ENCODE data around the gene TMCO6.

GRCh38 chr5:140595538-140596300, 43.5 kb upstream of the TMCO6 start:
- TF ChIP-seq, protein P1, sequence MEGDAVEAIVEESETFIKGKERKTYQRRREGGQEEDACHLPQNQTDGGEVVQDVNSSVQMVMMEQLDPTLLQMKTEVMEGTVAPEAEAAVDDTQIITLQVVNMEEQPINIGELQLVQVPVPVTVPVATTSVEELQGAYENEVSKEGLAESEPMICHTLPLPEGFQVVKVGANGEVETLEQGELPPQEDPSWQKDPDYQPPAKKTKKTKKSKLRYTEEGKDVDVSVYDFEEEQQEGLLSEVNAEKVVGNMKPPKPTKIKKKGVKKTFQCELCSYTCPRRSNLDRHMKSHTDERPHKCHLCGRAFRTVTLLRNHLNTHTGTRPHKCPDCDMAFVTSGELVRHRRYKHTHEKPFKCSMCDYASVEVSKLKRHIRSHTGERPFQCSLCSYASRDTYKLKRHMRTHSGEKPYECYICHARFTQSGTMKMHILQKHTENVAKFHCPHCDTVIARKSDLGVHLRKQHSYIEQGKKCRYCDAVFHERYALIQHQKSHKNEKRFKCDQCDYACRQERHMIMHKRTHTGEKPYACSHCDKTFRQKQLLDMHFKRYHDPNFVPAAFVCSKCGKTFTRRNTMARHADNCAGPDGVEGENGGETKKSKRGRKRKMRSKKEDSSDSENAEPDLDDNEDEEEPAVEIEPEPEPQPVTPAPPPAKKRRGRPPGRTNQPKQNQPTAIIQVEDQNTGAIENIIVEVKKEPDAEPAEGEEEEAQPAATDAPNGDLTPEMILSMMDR (IDR thresholded peaks at IDR 0.05; ENCODE audit: low read length): no peak
- TF ChIP-seq EZH2 (IDR thresholded peaks at IDR 0.05; ENCODE audit: borderline replicate concordance, low read length): no peak
